Stimulated activated CD4-positive, alpha-beta T cell treated with anti-CD3 and anti-CD28 coated beads, Interleukin-2, amount 100 ng/mL, for 48 hours (primary cell): Measurements from ENCODE around the gene STAT4.

ENCODE experiments used
- DNase-seq, 2 donors: peaks; one replicate each; pipeline ENCODE4 v3.0.0-alpha.2; 2020

STAT4 gene

GRCh38 chr2:190988910-190989309 is 161.9 kb downstream of the STAT4 start:
- no peak for DNase-seq

DNA sequence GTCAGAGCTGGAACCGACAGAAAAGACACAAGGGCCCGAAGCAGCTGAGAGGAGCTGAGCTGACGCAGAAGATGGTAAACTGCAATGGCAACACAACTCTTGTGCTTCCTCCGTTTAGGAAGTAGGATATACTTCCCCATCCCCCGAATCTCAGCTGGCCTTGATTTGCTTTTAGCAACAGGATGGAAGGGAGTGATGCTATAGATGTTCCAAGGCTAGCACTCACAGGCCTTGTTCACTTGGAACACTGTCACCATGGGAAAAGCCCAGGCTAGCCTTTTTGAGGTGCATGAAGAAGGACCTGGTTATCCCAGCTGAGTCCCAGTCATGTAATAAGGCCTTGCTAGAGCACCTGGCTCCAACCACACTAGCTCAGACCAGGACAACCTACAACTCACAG is 162.9 kb downstream of the STAT4 start:
- DNase-seq = no peak

- DNase-seq = no peak
These were observed 163.7 kb downstream of the STAT4 start for GRCh38 chr2:190987116-190987515.

DNA sequence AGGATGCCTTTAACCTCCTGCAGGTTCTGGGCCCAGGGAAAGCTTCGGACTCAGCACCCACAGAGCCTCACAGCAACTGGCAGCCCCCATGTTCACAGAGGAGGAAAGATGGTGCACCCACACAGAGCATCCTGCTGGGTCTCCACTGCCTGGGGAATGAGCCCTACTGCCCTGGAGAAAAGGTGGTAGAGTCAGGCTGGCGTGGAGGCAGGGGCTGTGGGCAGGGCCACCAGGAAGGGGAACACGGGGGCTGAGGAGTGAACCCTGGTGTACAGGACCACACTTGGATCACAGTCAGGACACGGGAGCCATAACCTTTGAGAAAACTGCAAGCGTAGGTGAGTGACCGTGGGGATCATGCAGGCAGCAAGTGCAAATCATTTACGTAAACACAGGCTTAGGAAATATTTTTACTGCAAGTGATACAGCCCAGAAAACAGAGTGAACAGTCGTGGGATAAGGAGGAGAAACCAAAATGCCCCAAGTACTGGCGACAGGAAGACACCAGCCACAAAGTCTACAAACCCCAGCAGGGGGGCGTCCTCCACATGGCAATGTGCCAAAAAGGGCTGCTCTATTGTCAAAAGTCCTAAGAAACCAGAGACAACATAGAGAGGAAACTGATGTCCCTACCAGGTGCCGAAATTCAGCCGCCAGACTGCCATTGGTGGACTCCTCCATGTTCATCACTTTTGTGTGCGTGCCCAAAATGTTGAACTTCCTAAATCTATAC is 164.4 kb downstream of the STAT4 start:
- no peak for DNase-seq

- no peak for DNase-seq
These were observed 166.2 kb downstream of the STAT4 start for GRCh38 chr2:190984595-190984994.

DNA sequence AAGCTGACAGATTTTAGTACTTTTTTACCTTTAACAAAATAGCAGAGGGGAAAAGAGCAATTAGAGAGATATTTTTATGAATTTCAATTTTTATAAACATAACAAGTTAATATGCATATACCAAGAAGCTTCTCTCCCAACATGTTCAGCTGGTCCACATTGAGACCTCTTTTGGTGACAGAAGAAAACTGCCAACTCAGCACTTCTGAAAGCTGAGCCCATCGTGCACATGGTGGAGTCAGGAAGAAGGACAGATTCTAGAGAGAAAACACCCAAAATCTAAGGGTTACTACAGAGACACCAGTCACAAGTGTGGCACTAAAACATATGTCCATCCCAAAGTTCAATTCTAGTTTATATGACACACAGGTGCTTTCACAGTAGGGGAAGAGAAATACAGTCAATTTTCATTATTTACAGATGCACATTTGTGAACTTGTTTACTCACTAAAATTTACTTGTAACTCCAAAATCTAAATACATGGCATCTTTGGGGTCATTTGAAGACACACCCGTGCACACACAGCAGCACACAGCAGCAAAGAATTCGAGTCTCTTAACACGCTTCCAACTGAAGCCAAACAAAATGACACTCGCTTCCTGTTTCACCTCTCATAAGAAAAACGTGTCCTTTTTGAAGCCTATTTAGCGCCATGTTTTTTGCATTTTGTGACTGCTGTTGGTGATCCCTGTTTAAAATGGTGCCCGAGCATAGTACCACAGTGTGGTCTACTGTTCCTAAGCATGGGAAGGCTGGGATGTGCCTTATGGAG is 168.3 kb downstream of the STAT4 start:
- DNase-seq = no peak

- no peak for DNase-seq
These were observed 169.1 kb downstream of the STAT4 start for GRCh38 chr2:190981733-190982132.

DNA sequence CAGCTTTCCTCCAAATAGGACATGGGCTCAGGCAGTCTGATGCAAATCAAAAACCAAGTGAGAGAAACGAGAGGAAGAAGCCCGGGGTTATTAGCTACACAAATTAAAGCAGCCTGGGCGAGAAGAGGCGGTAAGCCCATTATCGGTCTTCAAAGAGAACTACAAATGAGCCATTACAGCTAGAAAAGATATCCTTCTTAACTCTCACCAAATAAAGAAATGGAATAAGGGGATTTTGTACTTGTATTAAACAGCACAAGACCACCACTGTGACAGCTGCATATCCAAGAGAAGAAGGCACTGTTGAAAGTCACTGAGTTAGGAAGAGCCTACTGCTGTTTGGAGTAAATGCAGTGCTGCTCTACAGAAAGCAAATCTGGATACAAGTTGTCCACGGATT is 169.5 kb downstream of the STAT4 start:
- DNase-seq = no peak

- no peak for DNase-seq
These were observed 170.1 kb downstream of the STAT4 start for GRCh38 chr2:190980630-190981209.

DNA sequence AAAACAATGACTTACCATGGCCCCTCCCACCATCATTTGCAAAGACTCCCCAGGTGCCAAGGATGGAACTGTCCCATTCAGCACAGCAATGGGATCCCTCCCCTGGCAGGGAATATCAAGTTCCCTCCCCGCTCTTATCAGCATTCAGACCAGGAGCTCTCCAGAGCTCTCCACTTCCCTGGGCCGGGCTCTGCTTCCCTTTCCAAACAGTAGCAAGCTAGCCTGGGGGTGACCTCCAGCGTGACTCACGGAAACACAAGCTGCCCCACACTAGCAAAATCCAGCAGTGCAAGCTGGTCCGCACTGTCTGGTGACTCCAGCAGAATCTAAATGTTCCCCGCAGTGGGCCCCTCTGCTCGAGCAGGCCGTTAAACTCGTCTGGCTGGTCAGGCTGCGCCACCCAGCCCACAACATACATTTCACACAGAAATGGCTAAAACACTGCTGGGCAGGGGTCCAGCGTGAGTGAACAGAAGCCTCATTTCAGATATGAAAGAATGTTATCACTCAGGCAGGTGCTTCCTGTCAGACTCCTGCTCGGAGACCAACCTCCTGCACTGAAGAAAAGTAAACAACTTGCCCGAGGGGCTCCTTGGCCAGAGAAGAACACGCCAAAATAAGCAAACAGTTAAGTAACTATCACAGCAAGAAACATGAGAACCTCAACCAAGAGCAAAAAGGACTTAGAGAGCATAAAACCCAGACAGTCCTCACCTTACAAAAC is 170.7 kb downstream of the STAT4 start:
- DNase-seq = no peak
